ENCODE results near the gene SRRT.

DNA sequence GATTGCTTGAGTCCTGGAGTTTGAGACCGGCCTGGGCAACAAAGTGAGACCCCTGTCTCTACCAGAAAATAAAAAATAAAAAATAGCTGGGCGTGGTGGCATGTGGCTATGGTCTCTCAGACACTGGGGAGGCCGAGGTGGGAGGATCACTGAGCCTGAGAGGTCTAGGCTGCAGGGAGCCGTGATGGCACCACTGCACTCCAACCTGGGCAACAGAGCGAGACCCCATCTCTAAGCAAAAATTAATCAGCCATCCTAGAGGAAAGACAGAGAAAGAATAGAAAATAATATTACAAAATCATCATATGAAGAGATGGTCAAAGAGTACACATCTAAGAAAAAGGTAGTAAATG, 42.6 kb upstream of the SRRT start:
- no peak for TF ChIP-seq POLR2AphosphoS5 (IDR thresholded peaks at IDR 0.05)
- TF ChIP-seq, protein P1, sequence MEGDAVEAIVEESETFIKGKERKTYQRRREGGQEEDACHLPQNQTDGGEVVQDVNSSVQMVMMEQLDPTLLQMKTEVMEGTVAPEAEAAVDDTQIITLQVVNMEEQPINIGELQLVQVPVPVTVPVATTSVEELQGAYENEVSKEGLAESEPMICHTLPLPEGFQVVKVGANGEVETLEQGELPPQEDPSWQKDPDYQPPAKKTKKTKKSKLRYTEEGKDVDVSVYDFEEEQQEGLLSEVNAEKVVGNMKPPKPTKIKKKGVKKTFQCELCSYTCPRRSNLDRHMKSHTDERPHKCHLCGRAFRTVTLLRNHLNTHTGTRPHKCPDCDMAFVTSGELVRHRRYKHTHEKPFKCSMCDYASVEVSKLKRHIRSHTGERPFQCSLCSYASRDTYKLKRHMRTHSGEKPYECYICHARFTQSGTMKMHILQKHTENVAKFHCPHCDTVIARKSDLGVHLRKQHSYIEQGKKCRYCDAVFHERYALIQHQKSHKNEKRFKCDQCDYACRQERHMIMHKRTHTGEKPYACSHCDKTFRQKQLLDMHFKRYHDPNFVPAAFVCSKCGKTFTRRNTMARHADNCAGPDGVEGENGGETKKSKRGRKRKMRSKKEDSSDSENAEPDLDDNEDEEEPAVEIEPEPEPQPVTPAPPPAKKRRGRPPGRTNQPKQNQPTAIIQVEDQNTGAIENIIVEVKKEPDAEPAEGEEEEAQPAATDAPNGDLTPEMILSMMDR (IDR thresholded peaks at IDR 0.05), result no peak
- TF ChIP-seq POLR2A (IDR thresholded peaks at IDR 0.05), result no peak

Data from prostate gland (tissue), 2 donors.